GM23338 (cell line): ENCODE measurements around the gene PAIP2B. TPM values are rescaled to one million over a fixed set of nuclear protein-coding genes. Genes with fewer than 3 reads are reported as not detected.

Experiments
- CREB1 ChIP-seq: fragments of 250-450 bp; sonication (Bioruptor Pico); IDR thresholded peaks from 2 replicates; pipeline ENCODE4 v1.5.0; 2020; ENCODE audit warnings: low read depth, mild to moderate bottlenecking, moderate library complexity
- CTCF ChIP-seq, 2 experiments: fragments of 200-600 bp in 1 of 2; sonication (generic) in 1 of 2; conservative IDR thresholded peaks; 2 replicates each; pipeline versions ENCODE4 v1.5.1 to v1.6.1; 2016 to 2017; ENCODE audit warnings: antibody characterized with exemption in 2 of 2, low read depth in 2 of 2, mild to moderate bottlenecking in 2 of 2, moderate library complexity in 1 of 2
- EZH2 ChIP-seq: fragments of 200-600 bp; sonication (generic); IDR thresholded peaks from one replicate; pipeline ENCODE4 v1.8.0; 2017; ENCODE audit warnings: antibody characterized with exemption, mild to moderate bottlenecking, low read depth; ENCODE audit not compliant: unreplicated experiment
- JUNB ChIP-seq: IDR thresholded peaks from one replicate; pipeline ENCODE4 v1.6.1; 2016; ENCODE audit warnings: antibody characterized with exemption; ENCODE audit not compliant: unreplicated experiment
- NANOG ChIP-seq: IDR thresholded peaks from 2 replicates; pipeline ENCODE4 v1.6.1; 2016; ENCODE audit warnings: antibody characterized with exemption, borderline replicate concordance
- STAT1 ChIP-seq: IDR thresholded peaks from one replicate; pipeline ENCODE4 v1.6.1; 2016; ENCODE audit warnings: antibody characterized with exemption; ENCODE audit not compliant: unreplicated experiment
- ZNF114 ChIP-seq: fragments of 250-450 bp; sonication (Bioruptor Pico); IDR thresholded peaks from 2 replicates; pipeline ENCODE4 v1.5.0; 2020; ENCODE audit warnings: mild to moderate bottlenecking, moderate library complexity
- ZNF462 ChIP-seq: fragments of 250-450 bp; sonication (Bioruptor Pico); IDR thresholded peaks from 2 replicates; pipeline ENCODE4 v1.5.0; 2020; ENCODE audit warnings: mild to moderate bottlenecking, moderate library complexity
- polyA plus RNA-seq: library from polyadenylated mRNA; unstranded; fragments of >200 nt; fragmentation: Nextera tagmentation; extraction: Ambion mirVana; gene quantifications from 2 replicates; pipeline ENCODE4 v1.2.1, GENCODE V29; 2016
- total RNA-seq: library from RNA; depleted of rRNA; stranded (reverse); fragments of >200 nt; shearing (Covaris generic); gene quantifications from 2 replicates; pipeline ENCODE4 v1.2.3, GENCODE V29; 2014

Gene PAIP2B
- total and polyA plus RNA-seq, 2 experiments from 2014 or later = 7.6 to 29.7 TPM

GRCh38 chr2:71154279-71154678 is 72.6 kb downstream of the PAIP2B start (continued):
- TF ChIP-seq ZNF462 = no peak
- no peak for TF ChIP-seq STAT1
- TF ChIP-seq EZH2 = no peak
- no peak for TF ChIP-seq ZNF114 (CRISPR knock-in tag)
- no peak for TF ChIP-seq JUNB
- TF ChIP-seq NANOG = no peak
- TF ChIP-seq CREB1 (CRISPR knock-in tag) = no peak
- TF ChIP-seq CTCF (conservative IDR thresholded peaks at IDR 0.05; ENCODE audit: low read depth in 2 of 2) = no peak
